ENCODE results near the gene FBXW7.
"Not testable (repeated sequence)": the region's sequence is repeated elsewhere in the genome, so short reads cannot be mapped to it uniquely, and the experiment has no call there.

FBXW7 gene

GRCh38 chr4:152535903-152536544, at the start of gene FBXW7:
FBXW7 (minus strand) TSS chr4:152536092; CDS start chr4:152411803, 124,289 bp downstream.
- peak; percentile 98 for DNase-seq

- no peak for DNase-seq
Measured at GRCh38 chr4:152585023-152585441, 49.1 kb upstream of the FBXW7 start.

- no peak for DNase-seq
Measured at GRCh38 chr4:152581536-152582160, 45.8 kb upstream of the FBXW7 start.

- no peak for DNase-seq
Measured at GRCh38 chr4:152579916-152580315, 44.0 kb upstream of the FBXW7 start.

- no peak for DNase-seq
Measured at GRCh38 chr4:152579107-152579764, 43.3 kb upstream of the FBXW7 start.

- no peak for DNase-seq
Measured at GRCh38 chr4:152578670-152579069, 42.8 kb upstream of the FBXW7 start.

- DNase-seq = no peak
Measured at GRCh38 chr4:152577708-152578396, 42.0 kb upstream of the FBXW7 start.

GRCh38 chr4:152575533-152575932, 39.6 kb upstream of the FBXW7 start:
- no peak for DNase-seq

- no peak for DNase-seq
Measured at GRCh38 chr4:152573861-152574260, 38.0 kb upstream of the FBXW7 start.

- no peak for DNase-seq
Measured at GRCh38 chr4:152572417-152573086, 36.7 kb upstream of the FBXW7 start.

GRCh38 chr4:152571770-152572169, 35.9 kb upstream of the FBXW7 start:
- DNase-seq = no peak

GRCh38 chr4:152571296-152571695, 35.4 kb upstream of the FBXW7 start:
- no peak for DNase-seq

- no peak for DNase-seq
Measured at GRCh38 chr4:152565333-152565732, 29.4 kb upstream of the FBXW7 start.

GRCh38 chr4:152564336-152564735, 28.4 kb upstream of the FBXW7 start:
- no peak for DNase-seq

- DNase-seq = no peak
Measured at GRCh38 chr4:152563209-152563608, 27.3 kb upstream of the FBXW7 start.

GRCh38 chr4:152559641-152560040, 23.7 kb upstream of the FBXW7 start:
- no peak for DNase-seq

GRCh38 chr4:152558396-152558795, 22.5 kb upstream of the FBXW7 start:
- no peak for DNase-seq

- DNase-seq = no peak
Measured at GRCh38 chr4:152556834-152557233, 20.9 kb upstream of the FBXW7 start.

- DNase-seq = no peak
Measured at GRCh38 chr4:152556283-152556682, 20.4 kb upstream of the FBXW7 start.

- no peak for DNase-seq
Measured at GRCh38 chr4:152554742-152555141, 18.9 kb upstream of the FBXW7 start.

- not testable (repeated sequence) for DNase-seq
Measured at GRCh38 chr4:152550687-152551086, 14.8 kb upstream of the FBXW7 start.

- no peak for DNase-seq
Measured at GRCh38 chr4:152545088-152545487, 9.2 kb upstream of the FBXW7 start.

GRCh38 chr4:152544533-152544932, 8.6 kb upstream of the FBXW7 start:
- not testable (repeated sequence) for DNase-seq
